HPDE6-E6E7 (cell line): ENCODE results near the gene CLECL1.
"Not testable (repeated sequence)": the region's sequence is repeated elsewhere in the genome, so short reads cannot be mapped to it uniquely, and the experiment has no call there.

ENCODE experiments used
- DNase-seq: peaks from one replicate; pipeline ENCODE4 v3.0.0; 2011; ENCODE audit warnings: missing footprints; ENCODE audit errors: extremely low spot score

The CLECL1 gene

GRCh38 chr12:9721394-9722092 is 11.4 kb downstream of the CLECL1 start:
- DNase-seq = peak; percentile 49

DNA sequence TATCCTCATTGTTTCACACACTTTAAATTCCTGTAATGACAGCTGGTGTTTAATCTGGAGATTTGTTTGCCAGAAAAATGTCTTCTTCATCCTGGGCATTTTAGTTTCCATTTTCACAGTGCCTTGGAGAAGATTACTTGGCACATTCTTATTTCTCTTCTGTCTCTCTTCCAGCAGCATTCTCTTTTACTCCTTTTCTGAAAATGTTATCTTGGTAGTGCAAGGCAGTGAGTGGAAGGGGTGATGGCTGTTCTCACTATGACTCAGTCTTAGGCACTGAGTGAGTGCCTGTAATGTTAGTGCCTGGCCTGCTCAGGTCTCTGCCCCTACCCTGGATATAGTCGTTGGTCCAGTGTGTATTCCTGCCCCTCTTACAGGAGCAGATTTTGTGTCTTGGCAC is 13.1 kb downstream of the CLECL1 start:
- no peak for DNase-seq

GRCh38 chr12:9718968-9719367 is 13.9 kb downstream of the CLECL1 start:
- no peak for DNase-seq

GRCh38 chr12:9717070-9717925 is 15.6 kb downstream of the CLECL1 start:
- no peak for DNase-seq

GRCh38 chr12:9713032-9713558 is 19.8 kb downstream of the CLECL1 start:
- DNase-seq = not testable (repeated sequence)

- DNase-seq = no peak
Observed at GRCh38 chr12:9711664-9712063, 21.2 kb downstream of the CLECL1 start.

- no peak for DNase-seq
Observed at GRCh38 chr12:9710584-9711375, 22.1 kb downstream of the CLECL1 start.

DNA sequence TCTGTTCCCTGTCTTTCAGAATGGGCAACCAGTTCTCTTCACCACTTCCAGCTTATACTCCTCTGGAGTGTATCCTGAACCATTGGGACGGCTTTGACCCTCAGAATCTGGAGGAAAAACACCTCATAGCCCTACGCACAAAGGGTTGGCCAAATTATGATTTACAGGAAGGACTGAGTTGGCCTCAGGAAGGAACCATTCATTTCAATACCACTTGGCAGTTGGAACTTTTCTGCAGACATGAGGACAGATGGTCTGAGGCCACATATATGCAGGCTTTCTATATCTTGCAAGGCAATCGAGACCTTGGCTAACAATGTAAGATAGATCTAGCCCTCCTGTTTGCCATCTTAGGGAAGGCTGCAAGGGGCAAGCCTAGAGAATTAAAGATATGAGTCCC is 24.0 kb downstream of the CLECL1 start:
- no peak for DNase-seq

- peak; percentile 28 for DNase-seq
Observed at GRCh38 chr12:9707864-9708808, 24.8 kb downstream of the CLECL1 start.

DNA sequence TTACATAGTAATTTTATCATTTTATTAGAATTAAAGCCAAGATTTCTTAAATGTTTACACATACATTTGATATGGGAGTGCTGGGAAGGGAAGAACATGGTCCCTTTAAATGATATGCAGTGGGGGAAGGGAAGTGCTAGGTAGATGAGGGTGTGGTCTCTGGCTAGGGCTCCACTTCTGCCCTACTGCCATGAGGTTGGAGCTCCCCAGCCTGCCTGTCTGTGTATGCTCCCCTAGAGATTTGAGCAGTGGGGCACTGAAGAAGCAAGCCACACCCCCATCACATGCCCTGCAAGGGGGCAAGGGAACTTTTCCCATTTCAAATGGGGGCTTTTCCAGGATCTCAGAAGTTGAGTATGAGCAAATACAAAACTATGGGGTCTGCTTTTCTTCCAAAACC is 25.5 kb downstream of the CLECL1 start:
- no peak for DNase-seq

DNA sequence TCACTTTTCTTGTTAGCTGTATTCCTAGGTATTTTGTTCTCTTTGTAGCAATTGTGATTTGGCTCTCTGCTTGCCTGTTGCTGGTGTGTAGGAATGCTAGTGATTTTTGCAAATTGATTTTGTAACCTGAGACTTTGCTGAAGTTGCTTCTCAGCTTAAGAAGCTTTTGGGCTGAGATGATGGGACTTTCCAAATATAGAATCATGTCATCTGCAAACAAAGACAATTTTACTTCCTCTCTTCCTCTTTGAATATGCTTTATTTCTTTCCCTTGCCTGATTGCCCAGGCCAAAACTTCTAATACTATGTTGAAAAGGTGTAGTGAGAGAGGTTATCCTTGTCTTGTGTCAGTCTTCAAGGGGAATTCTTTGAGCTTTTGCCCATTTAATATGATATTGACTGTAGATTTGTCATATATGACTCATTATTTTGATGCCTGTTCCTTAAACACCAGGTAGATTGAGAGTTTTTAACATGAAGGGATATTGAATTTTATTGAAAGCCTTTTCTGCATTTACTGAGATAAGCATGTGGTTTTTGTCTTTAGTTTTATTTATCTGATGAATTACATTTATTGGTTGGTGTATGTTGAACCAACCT is 26.7 kb downstream of the CLECL1 start:
- DNase-seq = no peak

GRCh38 chr12:9704561-9704960 is 28.3 kb downstream of the CLECL1 start:
- not testable (repeated sequence) for DNase-seq

GRCh38 chr12:9702255-9702654 is 30.6 kb downstream of the CLECL1 start:
- no peak for DNase-seq

DNA sequence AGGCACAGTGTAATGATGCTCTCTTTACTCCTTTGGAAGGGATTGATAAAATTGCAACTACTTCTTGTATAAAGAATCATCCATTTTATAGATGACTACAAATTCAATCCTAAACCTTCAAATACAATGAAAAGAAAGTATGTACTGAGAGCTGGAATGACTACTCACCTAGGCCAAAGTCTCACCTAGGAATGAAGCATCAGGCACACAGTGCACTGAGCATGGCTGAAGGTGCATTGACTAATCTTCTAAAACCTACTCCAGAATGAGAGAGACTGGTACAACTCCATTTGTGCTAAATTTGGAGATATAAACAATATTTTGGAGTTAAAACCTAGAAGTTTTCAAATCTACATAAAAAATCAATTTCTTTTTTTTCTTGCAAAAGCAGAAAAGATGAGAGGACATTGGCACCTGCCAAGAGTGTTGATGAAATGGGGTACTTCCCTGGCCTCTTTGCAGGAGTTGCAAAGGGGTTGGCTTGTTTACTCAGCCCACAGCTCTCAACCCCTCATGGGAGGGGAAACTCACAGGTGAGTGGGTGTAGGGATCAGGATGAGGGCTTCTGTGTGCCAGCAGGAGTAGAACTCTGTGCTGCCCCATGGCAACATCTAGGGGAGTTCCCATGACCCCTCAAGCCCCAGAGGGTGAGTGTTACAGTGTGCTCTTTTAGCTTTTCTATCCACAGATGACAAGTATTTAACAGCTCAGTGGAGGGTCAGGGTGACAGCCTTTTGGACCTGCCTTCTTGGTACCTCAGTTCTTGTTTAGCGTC is 31.3 kb downstream of the CLECL1 start:
- DNase-seq = no peak

GRCh38 chr12:9700606-9700956 is 32.3 kb downstream of the CLECL1 start:
- DNase-seq = no peak

DNA sequence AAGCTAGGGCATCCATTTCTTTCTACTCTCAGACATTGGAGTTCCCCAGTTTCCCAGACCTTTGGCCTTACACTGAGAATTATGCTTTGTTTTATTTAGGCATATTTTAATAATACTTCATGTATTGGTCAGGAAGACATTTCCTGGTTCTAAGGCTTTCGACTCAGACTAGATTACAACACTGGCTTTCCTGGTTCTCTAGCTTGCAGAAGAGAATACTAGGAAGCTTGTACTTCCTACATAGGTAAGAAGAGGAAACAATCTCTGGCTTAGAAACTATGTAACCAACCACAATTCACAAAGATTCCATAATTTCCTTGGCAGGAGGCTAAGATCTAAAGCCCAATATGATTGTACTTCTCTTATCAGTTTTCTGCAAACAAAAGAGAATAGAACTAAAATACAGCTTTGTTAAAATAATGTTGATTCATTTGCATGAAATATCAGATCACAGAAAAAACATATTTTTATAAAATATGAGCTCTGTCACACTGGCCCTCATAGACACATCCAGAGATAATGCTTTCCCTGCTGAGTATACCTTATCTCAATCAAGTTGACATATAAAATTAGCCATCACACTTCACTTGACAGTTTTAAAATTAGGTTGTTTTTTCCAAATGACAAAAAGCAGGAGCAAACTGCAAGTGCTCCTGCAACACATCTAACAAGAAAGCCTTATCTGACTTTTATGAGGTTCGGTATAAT is 32.8 kb downstream of the CLECL1 start:
- DNase-seq = no peak

DNA sequence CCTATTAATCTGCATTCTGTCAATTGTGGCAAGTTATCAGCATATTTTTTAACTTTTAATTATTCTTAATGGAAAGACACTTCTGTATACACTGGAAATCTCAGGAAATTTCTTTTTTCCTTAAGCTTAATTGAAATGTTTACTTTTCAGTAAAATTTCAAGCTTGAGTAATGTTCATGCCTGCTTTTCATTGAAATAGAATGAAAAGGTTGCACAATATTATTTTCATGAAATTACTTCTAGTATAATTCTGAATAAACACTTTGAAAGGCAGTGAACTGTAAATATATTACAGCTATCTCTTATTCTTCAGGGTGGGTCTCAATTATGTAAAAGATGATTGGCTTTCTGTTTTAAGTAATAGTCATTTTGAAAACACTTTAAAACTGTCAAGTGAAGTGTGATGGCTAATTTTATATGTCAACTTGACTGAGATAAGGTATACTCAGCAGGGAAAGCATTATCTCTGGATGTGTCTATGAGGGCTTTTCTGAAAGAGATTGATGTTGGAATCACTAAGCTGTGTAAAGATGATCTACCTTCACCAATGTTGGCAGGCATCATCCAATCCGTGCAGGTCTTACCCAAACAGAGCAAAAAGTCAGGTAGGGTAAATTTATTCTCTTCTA is 33.5 kb downstream of the CLECL1 start:
- no peak for DNase-seq

- DNase-seq = no peak
Observed at GRCh38 chr12:9698681-9699080, 34.2 kb downstream of the CLECL1 start.

GRCh38 chr12:9697619-9698018 is 35.3 kb downstream of the CLECL1 start:
- no peak for DNase-seq
